ENCODE measurements around the gene CD53.

CD53 gene

DNA sequence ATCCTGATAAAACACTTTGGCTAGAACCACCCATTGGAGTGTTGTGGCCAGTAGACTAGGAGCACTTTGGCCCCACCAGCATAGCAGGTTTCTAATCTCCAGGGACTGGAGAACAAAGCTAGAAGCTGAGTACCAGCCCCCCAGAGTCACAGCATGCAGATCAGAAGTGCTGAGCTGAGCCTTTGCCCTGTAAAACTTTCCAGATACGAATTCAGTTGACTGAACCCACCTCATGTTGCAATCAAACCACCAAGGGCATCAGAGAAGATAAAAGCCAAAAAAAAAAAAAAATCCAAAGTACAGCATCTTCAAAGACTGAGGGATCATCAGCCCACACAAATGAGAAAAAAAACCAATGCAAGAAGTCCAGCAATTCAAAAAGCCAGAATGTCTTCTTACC, 8.7 kb upstream of the CD53 start:
- TF ChIP-seq MYC (IDR thresholded peaks at IDR 0.05; ENCODE audit: low read depth, low read length) (no peak), POLR2A (IDR thresholded peaks at IDR 0.05; ENCODE audit: extremely low read depth, insufficient read length) (no peak)
- TF ChIP-seq, protein P1, sequence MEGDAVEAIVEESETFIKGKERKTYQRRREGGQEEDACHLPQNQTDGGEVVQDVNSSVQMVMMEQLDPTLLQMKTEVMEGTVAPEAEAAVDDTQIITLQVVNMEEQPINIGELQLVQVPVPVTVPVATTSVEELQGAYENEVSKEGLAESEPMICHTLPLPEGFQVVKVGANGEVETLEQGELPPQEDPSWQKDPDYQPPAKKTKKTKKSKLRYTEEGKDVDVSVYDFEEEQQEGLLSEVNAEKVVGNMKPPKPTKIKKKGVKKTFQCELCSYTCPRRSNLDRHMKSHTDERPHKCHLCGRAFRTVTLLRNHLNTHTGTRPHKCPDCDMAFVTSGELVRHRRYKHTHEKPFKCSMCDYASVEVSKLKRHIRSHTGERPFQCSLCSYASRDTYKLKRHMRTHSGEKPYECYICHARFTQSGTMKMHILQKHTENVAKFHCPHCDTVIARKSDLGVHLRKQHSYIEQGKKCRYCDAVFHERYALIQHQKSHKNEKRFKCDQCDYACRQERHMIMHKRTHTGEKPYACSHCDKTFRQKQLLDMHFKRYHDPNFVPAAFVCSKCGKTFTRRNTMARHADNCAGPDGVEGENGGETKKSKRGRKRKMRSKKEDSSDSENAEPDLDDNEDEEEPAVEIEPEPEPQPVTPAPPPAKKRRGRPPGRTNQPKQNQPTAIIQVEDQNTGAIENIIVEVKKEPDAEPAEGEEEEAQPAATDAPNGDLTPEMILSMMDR (IDR thresholded peaks at IDR 0.05; ENCODE audit: low read depth, low read length), result no peak
- TF ChIP-seq, protein P2, sequence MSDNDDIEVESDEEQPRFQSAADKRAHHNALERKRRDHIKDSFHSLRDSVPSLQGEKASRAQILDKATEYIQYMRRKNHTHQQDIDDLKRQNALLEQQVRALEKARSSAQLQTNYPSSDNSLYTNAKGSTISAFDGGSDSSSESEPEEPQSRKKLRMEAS (IDR thresholded peaks at IDR 0.05; ENCODE audit: low read depth, low read length), result no peak
- no peak overlapping the region for H3K4me3 ChIP-seq (ENCODE audit: low read depth, low read length)
- DNase-seq (ENCODE audit: low read depth), result peak; percentile 50

DNA sequence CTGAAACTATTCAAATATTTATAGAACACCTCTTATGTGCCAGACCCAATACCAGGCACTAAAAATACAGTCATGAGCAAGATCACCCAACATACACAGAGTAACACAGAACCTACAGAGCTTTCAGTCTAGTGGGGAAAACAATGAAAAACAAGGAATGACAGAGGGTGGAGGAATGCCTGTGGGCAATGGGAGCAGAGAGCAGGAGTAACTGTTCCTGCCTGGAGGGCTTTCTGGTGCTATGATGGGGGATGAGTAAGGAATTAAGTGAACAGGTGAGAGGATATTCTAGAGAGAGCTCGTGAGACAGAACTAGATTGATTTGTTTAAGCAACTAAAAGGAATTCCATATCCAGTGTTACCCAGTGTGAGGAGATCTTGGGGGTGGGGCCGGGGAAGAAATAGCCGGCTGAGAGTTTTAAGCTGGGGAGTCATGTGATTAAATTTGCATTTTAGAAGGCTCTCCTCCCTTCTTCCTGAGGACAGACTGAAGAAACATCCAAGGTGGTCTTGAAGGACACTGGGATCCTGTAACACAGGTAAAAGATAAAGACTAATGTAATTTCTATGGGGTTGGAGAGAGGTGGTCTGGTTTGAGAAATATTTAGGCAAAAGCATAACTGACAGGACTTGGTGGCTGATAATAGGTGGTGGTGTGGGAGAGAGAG, 2.1 kb upstream of the CD53 start:
- TF ChIP-seq POLR2A (IDR thresholded peaks at IDR 0.05; ENCODE audit: extremely low read depth, insufficient read length) (no peak), MYC (IDR thresholded peaks at IDR 0.05; ENCODE audit: low read depth, low read length) (no peak)
- TF ChIP-seq, protein P1 (IDR thresholded peaks at IDR 0.05; ENCODE audit: low read depth, low read length), result no peak
- TF ChIP-seq, protein P2 (IDR thresholded peaks at IDR 0.05; ENCODE audit: low read depth, low read length), result no peak
- DNase-seq (ENCODE audit: low read depth), result no peak
- no peak overlapping the region for H3K4me3 ChIP-seq (ENCODE audit: low read depth, low read length)

DNA sequence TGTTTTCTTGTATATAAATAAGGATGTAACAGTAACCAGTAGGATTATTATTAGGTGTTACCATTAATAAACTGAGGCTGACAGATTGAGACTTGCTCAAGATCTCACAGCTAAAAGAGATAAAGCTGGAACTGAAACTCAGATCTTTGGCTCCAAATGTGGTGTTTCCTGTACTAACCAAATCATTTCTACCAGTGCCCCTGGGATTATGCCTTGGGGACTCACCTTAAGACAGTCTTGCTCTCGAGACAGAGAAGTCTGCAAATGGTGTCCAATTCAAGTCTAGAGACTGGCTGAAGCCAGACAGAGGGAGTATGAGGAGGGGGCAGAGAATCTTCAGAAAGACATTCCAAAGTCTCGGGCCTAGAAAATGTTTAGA, 593 bp upstream of the CD53 start:
- DNase-seq (ENCODE audit: low read depth), result peak; percentile 26
- no peak overlapping the region for H3K4me3 ChIP-seq (ENCODE audit: low read depth, low read length)
- TF ChIP-seq, protein P1 (IDR thresholded peaks at IDR 0.05; ENCODE audit: low read depth, low read length), result no peak
- no peak for TF ChIP-seq POLR2A (IDR thresholded peaks at IDR 0.05; ENCODE audit: extremely low read depth, insufficient read length)
- no peak for TF ChIP-seq MYC (IDR thresholded peaks at IDR 0.05; ENCODE audit: low read depth, low read length)
- TF ChIP-seq, protein P2 (IDR thresholded peaks at IDR 0.05; ENCODE audit: low read depth, low read length), result no peak

DNA sequence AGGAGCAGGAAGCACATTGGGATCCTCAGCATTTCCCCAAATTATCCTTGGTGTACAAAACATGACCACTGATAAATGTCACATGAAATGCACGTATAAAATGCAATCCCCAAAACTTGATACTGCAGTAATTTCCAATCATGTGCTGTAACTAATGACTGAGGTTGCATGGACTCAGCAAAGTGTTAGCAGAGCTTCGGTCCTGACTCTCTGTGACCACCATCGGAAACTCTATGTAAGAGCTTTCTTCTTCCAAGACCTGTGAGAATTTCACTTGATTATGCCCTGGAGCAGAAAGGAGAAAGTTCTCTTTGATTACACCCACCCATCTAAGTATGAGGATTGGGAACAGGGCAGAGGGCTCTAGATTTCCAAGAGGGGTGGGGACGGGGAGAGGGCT, 908 bp downstream of the CD53 start:
- TF ChIP-seq, protein P2 (IDR thresholded peaks at IDR 0.05; ENCODE audit: low read depth, low read length), result no peak
- TF ChIP-seq POLR2A (IDR thresholded peaks at IDR 0.05; ENCODE audit: extremely low read depth, insufficient read length), result no peak
- no peak for TF ChIP-seq MYC (IDR thresholded peaks at IDR 0.05; ENCODE audit: low read depth, low read length)
- TF ChIP-seq, protein P1 (IDR thresholded peaks at IDR 0.05; ENCODE audit: low read depth, low read length), result no peak
- DNase-seq (ENCODE audit: low read depth), result peak; percentile 42
- peak overlapping the region; percentile 92 for H3K4me3 ChIP-seq (ENCODE audit: low read depth, low read length)

DNA sequence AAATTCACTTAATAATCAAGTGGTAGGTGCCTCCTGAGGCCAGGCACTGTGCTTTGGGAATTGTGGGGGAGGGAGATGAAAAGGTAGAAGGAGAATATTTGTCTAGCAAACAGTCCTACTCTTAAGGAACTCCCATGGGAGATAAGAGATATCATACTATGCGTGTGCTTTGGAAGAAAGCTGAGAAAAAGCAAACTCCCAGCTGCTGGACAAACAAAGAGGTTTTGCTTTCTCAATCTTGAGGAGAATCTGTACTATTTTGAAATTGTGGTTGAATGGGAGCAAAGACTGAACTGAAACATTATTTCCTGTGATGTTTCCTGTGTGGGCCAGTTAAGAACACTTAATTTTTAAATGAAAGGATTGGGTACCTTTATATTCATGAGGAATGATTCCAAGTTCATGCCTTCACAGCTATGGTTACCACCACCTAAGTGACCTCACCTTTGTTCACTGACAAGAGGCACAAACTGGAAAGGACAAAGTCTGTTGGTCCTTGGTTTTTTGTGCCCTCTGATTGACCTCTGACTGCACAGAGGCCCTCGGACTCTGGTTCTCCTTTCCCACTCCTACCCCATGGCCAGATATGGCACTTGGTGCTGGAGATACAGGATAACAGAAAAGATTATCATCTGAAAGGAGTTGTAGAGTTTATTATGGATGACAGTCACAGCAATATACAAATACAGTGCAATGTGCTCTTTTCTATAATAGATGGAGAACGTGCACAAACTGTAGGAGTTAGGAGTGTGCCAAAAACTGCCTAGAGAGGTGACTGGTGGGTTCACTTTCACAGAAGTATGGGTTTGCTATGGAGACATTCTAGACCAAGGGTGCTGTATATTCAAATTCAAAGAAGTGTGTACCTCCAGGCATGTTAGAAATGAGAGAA, 1.6 kb downstream of the CD53 start:
- DNase-seq (ENCODE audit: low read depth), result peak; percentile 84
- peak overlapping the region; percentile 92 for H3K4me3 ChIP-seq (ENCODE audit: low read depth, low read length)
- TF ChIP-seq, protein P2 (IDR thresholded peaks at IDR 0.05; ENCODE audit: low read depth, low read length), result no peak
- TF ChIP-seq MYC (IDR thresholded peaks at IDR 0.05; ENCODE audit: low read depth, low read length), result peak; percentile 69
- TF ChIP-seq, protein P1 (IDR thresholded peaks at IDR 0.05; ENCODE audit: low read depth, low read length), result no peak
